Activated CD8-positive, alpha-beta T cell treated with anti-CD3 and anti-CD28 coated beads, Interleukin-2, amount 10 ng/mL, durations not matched to agents 7 days and 5 days (primary cell): ENCODE measurements around the gene XCL2. TPM values are rescaled to one million over a fixed set of nuclear protein-coding genes. Genes with fewer than 3 reads are reported as not detected.
A peak's percentile ranks its signal among the peaks of the same experiment; 100 is the strongest.

ENCODE experiments used
- ATAC-seq: fragments of 150-1000 bp; cut with Tn5 transposase; one replicate; pipeline ENCODE4 v1.10.0; 2021; ENCODE audit warnings: moderate library complexity
- CTCF ChIA-PET: fragments of 350-600 bp; sonication (Branson Sonifier 250); formaldehyde crosslinking; loops from one replicate; lab custom pipeline; 2021; ENCODE audit warnings: antibody characterized with exemption; lab: Charles Lee
- POLR2A ChIA-PET: fragments of 350-600 bp; sonication (Branson Sonifier 250); formaldehyde crosslinking; loops from one replicate; lab custom pipeline; 2021; ENCODE audit warnings: antibody characterized with exemption; lab: Charles Lee
- DNase-seq: peaks from one replicate; pipeline ENCODE4 v3.0.0-alpha.2; 2020
- H3K27ac Mint-ChIP-seq: one replicate; pipeline ENCODE4 v1.8.0; 2021; ENCODE audit warnings: mild to moderate bottlenecking, mixed read lengths
- H3K27me3 Mint-ChIP-seq: one replicate; pipeline ENCODE4 v1.8.0; 2021; ENCODE audit warnings: low read depth, mixed read lengths
- H3K36me3 Mint-ChIP-seq: one replicate; pipeline ENCODE4 v1.8.0; 2021; ENCODE audit warnings: low read depth, mixed read lengths
- H3K4me1 Mint-ChIP-seq: one replicate; pipeline ENCODE4 v1.8.0; 2021; ENCODE audit warnings: low read depth, mixed read lengths
- H3K4me3 Mint-ChIP-seq: one replicate; pipeline ENCODE4 v1.8.0; 2021; ENCODE audit warnings: mild to moderate bottlenecking, mixed read lengths
- H3K9me3 Mint-ChIP-seq: one replicate; pipeline ENCODE4 v1.8.0; 2022; ENCODE audit warnings: mixed read lengths; ENCODE audit not compliant: insufficient read depth
- total RNA-seq, 2 experiments: library from RNA; stranded (reverse); gene quantifications; one replicate each; pipeline ENCODE4 v1.2.3, GENCODE V29; 2021

Gene XCL2
- total RNA-seq, 2 experiments from 2014 or later, result 41.2 to 41.8 TPM

- ChIA-PET CTCF (interaction anchor here (1.6 to 3.4 kb wide), 3 partner anchors 69 to 170 kb away, joined by 4 to 12 read pairs (median 11); no protein-coding TSS in a partner anchor), POLR2A (interaction anchor here (0.9 to 1.0 kb wide), 2 partner anchors 45 to 69 kb away, joined by 3 read pairs; no protein-coding TSS in a partner anchor)
- H3K9me3 Mint-ChIP-seq, result no peaks in the 10 kb centered on the region
- peak overlapping the region; percentile 94 for H3K27ac Mint-ChIP-seq
- H3K4me1 Mint-ChIP-seq, result peaks cover 92% of the 10 kb centered on the region
- DNase-seq, result peak; percentile 87
- peak overlapping the region; percentile 64 for H3K4me3 Mint-ChIP-seq
- no peaks in the 10 kb centered on the region for H3K27me3 Mint-ChIP-seq
- ATAC-seq, result peak; percentile 75
- peaks cover 39% of the 10 kb centered on the region for H3K36me3 Mint-ChIP-seq
Measured at GRCh38 chr1:168512864-168513595, 30.8 kb downstream of the XCL2 start.

- ATAC-seq, result peak; percentile 35
- H3K27ac Mint-ChIP-seq, result peak overlapping the region; percentile 94
- H3K36me3 Mint-ChIP-seq, result peaks cover 46% of the 10 kb centered on the region
- no peaks in the 10 kb centered on the region for H3K27me3 Mint-ChIP-seq
- ChIA-PET POLR2A (interaction anchor here (0.6 to 2.0 kb wide), 5 partner anchors 8 to 162 kb away, joined by 3 to 13 read pairs (median 5); no protein-coding TSS in a partner anchor), CTCF (interaction anchor here (0.7 to 3.4 kb wide), 5 partner anchors 9 to 168 kb away, joined by 3 to 12 read pairs (median 3); no protein-coding TSS in a partner anchor)
- DNase-seq, result peak; percentile 57
- H3K4me1 Mint-ChIP-seq, result peaks cover 95% of the 10 kb centered on the region
- H3K9me3 Mint-ChIP-seq, result no peaks in the 10 kb centered on the region
- peak overlapping the region; percentile 1 for H3K4me3 Mint-ChIP-seq
Measured at GRCh38 chr1:168509875-168510791, 33.7 kb downstream of the XCL2 start.

GRCh38 chr1:168509210-168509609, 34.6 kb downstream of the XCL2 start:
- ATAC-seq (no peak), DNase-seq (no peak)
- ChIA-PET CTCF (interaction anchor here (0.6 to 1.9 kb wide), 3 partner anchors 8 to 616 kb away, joined by 3 to 6 read pairs (median 3); no protein-coding TSS in a partner anchor), POLR2A (interaction anchor here (0.6 to 2.0 kb wide), 3 partner anchors 9 to 161 kb away, joined by 3 to 13 read pairs (median 5); no protein-coding TSS in a partner anchor)
- no peak overlapping the region for H3K4me3 Mint-ChIP-seq
- no peaks in the 10 kb centered on the region for H3K9me3 Mint-ChIP-seq
- peak overlapping the region; percentile 94 for H3K27ac Mint-ChIP-seq
- H3K4me1 Mint-ChIP-seq, result peaks cover 95% of the 10 kb centered on the region
- H3K36me3 Mint-ChIP-seq, result peaks cover 49% of the 10 kb centered on the region
- H3K27me3 Mint-ChIP-seq, result no peaks in the 10 kb centered on the region

- peaks cover 95% of the 10 kb centered on the region for H3K4me1 Mint-ChIP-seq
- no peak overlapping the region for H3K4me3 Mint-ChIP-seq
- CTCF ChIA-PET, result interaction anchor here (0.6 to 1.5 kb wide), 4 partner anchors 14 to 1677 kb away, joined by 3 to 7 read pairs (median 3); no protein-coding TSS in a partner anchor
- POLR2A ChIA-PET, result interaction anchor here (0.6 to 1.3 kb wide), 6 partner anchors 11 to 643 kb away, joined by 3 to 7 read pairs (median 4); no protein-coding TSS in a partner anchor
- no peak for ATAC-seq
- no peak overlapping the region for H3K27ac Mint-ChIP-seq
- H3K9me3 Mint-ChIP-seq, result no peaks in the 10 kb centered on the region
- peaks cover 56% of the 10 kb centered on the region for H3K36me3 Mint-ChIP-seq
- DNase-seq, result no peak
- H3K27me3 Mint-ChIP-seq, result no peaks in the 10 kb centered on the region
Measured at GRCh38 chr1:168507828-168508227, 36.0 kb downstream of the XCL2 start.

- peaks cover 54% of the 10 kb centered on the region for H3K36me3 Mint-ChIP-seq
- peaks cover 93% of the 10 kb centered on the region for H3K4me1 Mint-ChIP-seq
- ATAC-seq (no peak), DNase-seq (no peak)
- H3K27ac Mint-ChIP-seq, result no peak overlapping the region
- ChIA-PET CTCF (interaction anchor here (0.9 to 1.6 kb wide), 4 partner anchors 13 to 164 kb away, joined by 3 to 7 read pairs (median 4); no protein-coding TSS in a partner anchor), POLR2A (interaction anchor here (0.9 kb wide), 1 partner anchor 13 kb away, joined by 3 read pairs; no protein-coding TSS in a partner anchor)
- no peak overlapping the region for H3K4me3 Mint-ChIP-seq
- H3K9me3 Mint-ChIP-seq, result no peaks in the 10 kb centered on the region
- no peaks in the 10 kb centered on the region for H3K27me3 Mint-ChIP-seq
Measured at GRCh38 chr1:168507231-168507630, 36.6 kb downstream of the XCL2 start.

- ChIA-PET POLR2A (interaction anchor here (0.7 to 0.9 kb wide), 2 partner anchors 38 to 63 kb away, joined by 3 to 4 read pairs; no protein-coding TSS in a partner anchor), CTCF (interaction anchor here (0.9 to 1.6 kb wide), 7 partner anchors 9 to 164 kb away, joined by 3 to 5 read pairs (median 4); no protein-coding TSS in a partner anchor)
- Mint-ChIP-seq H3K27ac (no peak overlapping the region), H3K9me3 (peaks cover 4% of the 10 kb centered on the region), H3K36me3 (peaks cover 60% of the 10 kb centered on the region), H3K27me3 (no peaks in the 10 kb centered on the region), H3K4me3 (no peak overlapping the region), H3K4me1 (peaks cover 92% of the 10 kb centered on the region)
- DNase-seq (no peak), ATAC-seq (no peak)
Measured at GRCh38 chr1:168506204-168506819, 37.5 kb downstream of the XCL2 start.

GRCh38 chr1:168505006-168505405, 38.8 kb downstream of the XCL2 start:
- Mint-ChIP-seq H3K27me3 (no peaks in the 10 kb centered on the region), H3K4me3 (no peak overlapping the region), H3K4me1 (peaks cover 92% of the 10 kb centered on the region), H3K36me3 (peaks cover 52% of the 10 kb centered on the region), H3K9me3 (peaks cover 4% of the 10 kb centered on the region), H3K27ac (peak overlapping the region; percentile 60)
- DNase-seq (no peak), ATAC-seq (no peak)
- ChIA-PET POLR2A (no interaction called here), CTCF (interaction anchor here (1.1 to 1.4 kb wide), 4 partner anchors 10 to 162 kb away, joined by 3 to 5 read pairs (median 4); no protein-coding TSS in a partner anchor)

- ChIA-PET CTCF (interaction anchor here (0.7 to 1.5 kb wide), 7 partner anchors 13 to 65 kb away, joined by 3 to 4 read pairs (median 3); no protein-coding TSS in a partner anchor), POLR2A (no interaction called here)
- peak; percentile 88 for ATAC-seq
- peak; percentile 63 for DNase-seq
- Mint-ChIP-seq H3K36me3 (peaks cover 55% of the 10 kb centered on the region), H3K27ac (peak overlapping the region; percentile 60), H3K4me3 (no peak overlapping the region), H3K27me3 (no peaks in the 10 kb centered on the region), H3K9me3 (peaks cover 4% of the 10 kb centered on the region), H3K4me1 (peaks cover 90% of the 10 kb centered on the region)
Measured at GRCh38 chr1:168504064-168504837, 39.5 kb downstream of the XCL2 start.

GRCh38 chr1:168499688-168500049, 44.1 kb downstream of the XCL2 start:
- CTCF ChIA-PET, result no interaction called here
- Mint-ChIP-seq H3K36me3 (peaks cover 48% of the 10 kb centered on the region), H3K9me3 (peaks cover 9% of the 10 kb centered on the region), H3K27ac (no peak overlapping the region), H3K4me1 (peaks cover 61% of the 10 kb centered on the region), H3K27me3 (no peaks in the 10 kb centered on the region), H3K4me3 (no peak overlapping the region)
- ATAC-seq, result no peak
- POLR2A ChIA-PET, result no interaction called here
- DNase-seq, result no peak
